ENCODE results near the gene RAC2. TPM values are rescaled to one million over a fixed set of nuclear protein-coding genes. Genes with fewer than 3 reads are reported as not detected.
"Not testable (repeated sequence)": the region's sequence is repeated elsewhere in the genome, so short reads cannot be mapped to it uniquely, and the experiment has no call there.

The RAC2 gene
- total and polyA plus RNA-seq, 7 donors = 0.90 to 5.0 (median 2.3) TPM

- Histone ChIP-seq H3K36me3 (ENCODE audit: insufficient read depth in 1 of 2, low read depth in 1 of 2) (no peaks in the 10 kb centered on the region), H3K4me3 (no peak overlapping the region), H3K27me3 (ENCODE audit: insufficient read depth in 3 of 3, low read length in 2 of 3) (no peaks in the 10 kb centered on the region), H3K9me3 (no peaks in the 10 kb centered on the region), H3K27ac (no peak overlapping the region), H3K4me1 (peaks cover 10% of the 10 kb centered on the region)
- 86 to 95% (median 94%) methylated on average over 5 of the region's 5 CpGs for WGBS, 3 donors
- TF ChIP-seq CTCF (IDR thresholded peaks at IDR 0.05) = no peak
- ATAC-seq = no peak
- peak in 1 of 2 donors; percentile 19 for DNase-seq
- intact Hi-C loops (cut with DNase I) = loop anchor here (5.0 kb wide), 2 partner anchors 125 to 425 kb away; partner anchors contain the start of gene IFT27 (in 1 of the 2)
Observed at GRCh38 chr22:37202001-37202555, 42.0 kb downstream of the RAC2 start.

DNA sequence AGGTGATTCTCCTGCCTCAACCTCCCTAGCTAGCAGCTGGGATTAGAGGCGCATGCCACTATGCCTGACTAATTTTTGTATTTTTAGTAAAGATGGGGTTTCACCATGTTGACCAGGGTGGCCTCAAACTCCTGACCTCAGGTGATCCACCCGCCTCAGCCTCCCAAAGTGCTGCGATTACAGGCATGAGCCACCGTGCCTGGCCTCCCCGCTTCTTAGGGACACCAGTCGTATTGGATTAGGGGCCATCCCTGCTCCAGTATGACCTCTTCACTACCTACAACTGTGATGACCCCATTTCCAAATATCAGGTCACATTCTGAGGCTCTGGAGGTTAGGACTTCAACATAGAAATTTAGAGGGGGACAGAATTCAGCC lies 42.6 kb downstream of the RAC2 start:
- H3K9me3 ChIP-seq; H3K27me3 ChIP-seq (ENCODE audit: insufficient read depth in 3 of 3, low read length in 2 of 3); H3K4me3 ChIP-seq; ATAC-seq; H3K27ac ChIP-seq; H3K36me3 ChIP-seq (ENCODE audit: insufficient read depth in 1 of 2, low read depth in 1 of 2): not testable (repeated sequence)
- peaks cover 17% of the 10 kb centered on the region for H3K4me1 ChIP-seq
- DNase-seq = peak in 1 of 2 donors; percentile 35
- WGBS, 3 donors = 95% methylated on average over 6 of the region's 6 CpGs
- intact Hi-C loops (cut with DNase I) = loop anchor here (5.0 kb wide), 2 partner anchors 124 to 424 kb away; partner anchors contain the start of gene IFT27 (in 1 of the 2)

DNA sequence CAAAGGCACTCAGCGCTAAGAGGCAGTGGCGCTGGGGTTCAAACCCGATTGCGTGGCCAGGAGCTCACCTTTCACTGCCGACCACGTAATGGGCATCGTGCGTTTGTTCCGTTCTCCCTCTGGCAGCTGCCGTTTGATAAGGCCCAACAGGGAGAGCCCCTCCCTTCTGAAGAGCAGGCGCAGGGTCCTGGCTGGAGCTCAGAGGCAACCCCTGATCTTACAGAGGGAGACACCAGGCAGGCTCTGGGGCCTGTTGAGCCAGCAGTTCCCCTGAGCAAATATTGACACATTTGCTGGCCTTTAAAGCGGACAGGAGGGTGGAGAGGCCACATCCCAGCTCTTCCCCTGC lies 44.3 kb downstream of the RAC2 start:
- intact Hi-C loops (cut with DNase I) = loop anchor here (2.0 to 5.0 kb wide), 4 partner anchors 31 to 422 kb away; partner anchors contain the start of gene IFT27 (in 1 of the 2)
- peak overlapping the region; percentile 86 for H3K4me3 ChIP-seq
- DNase-seq (no peak), ATAC-seq (no peak)
- peak; percentile 1 for TF ChIP-seq CTCF (IDR thresholded peaks at IDR 0.05)
- 13 to 19% (median 14%) methylated on average over 12 of the region's 12 CpGs for WGBS, 3 donors
- no peaks in the 10 kb centered on the region for H3K9me3 ChIP-seq
- no peaks in the 10 kb centered on the region for H3K27me3 ChIP-seq (ENCODE audit: insufficient read depth in 3 of 3, low read length in 2 of 3)
- peaks cover 27% of the 10 kb centered on the region for H3K4me1 ChIP-seq
- peak overlapping the region; percentile 98 for H3K27ac ChIP-seq
- no peaks in the 10 kb centered on the region for H3K36me3 ChIP-seq (ENCODE audit: insufficient read depth in 1 of 2, low read depth in 1 of 2)

DNA sequence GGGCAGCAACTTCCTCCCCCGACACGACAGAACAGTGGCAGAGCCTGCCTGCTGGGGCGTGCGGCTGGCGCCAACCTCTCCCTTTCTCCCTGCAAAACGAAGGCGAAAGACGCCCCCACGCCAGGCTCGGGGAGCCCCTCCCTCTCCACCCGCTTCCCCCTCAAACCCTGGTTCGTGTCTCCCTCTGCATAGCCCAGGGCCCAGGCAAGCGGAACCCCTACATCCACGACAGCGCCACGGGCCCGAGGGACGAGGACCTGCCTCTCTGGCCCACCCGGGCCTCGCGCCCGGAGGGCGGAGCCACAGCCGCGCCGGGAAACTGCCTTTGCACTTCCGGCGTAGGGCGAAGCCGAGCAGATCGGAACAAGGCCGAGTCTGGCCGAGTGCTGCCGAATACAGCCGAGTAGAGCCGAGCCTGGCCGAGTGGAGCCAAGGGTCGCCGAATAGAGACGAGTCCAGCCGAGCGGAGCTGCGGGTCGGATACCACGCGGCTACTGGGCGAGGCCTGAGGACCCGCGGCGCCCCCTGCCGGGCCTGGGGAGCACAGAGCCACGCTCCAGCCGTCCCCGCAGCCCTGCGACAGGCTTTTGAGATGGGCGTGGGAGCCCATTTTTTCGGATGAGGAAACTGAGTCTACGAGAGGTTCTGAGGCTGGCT lies 44.8 kb downstream of the RAC2 start:
- intact Hi-C loops (cut with DNase I) = loop anchor here (2.0 kb wide), 2 partner anchors 30 to 122 kb away; no protein-coding TSS in a partner anchor
- peak overlapping the region; percentile 86 for H3K4me3 ChIP-seq
- TF ChIP-seq CTCF (IDR thresholded peaks at IDR 0.05) = peak; percentile 94
- peak; percentile 84 to 89 (median 87) for ATAC-seq
- no peaks in the 10 kb centered on the region for H3K27me3 ChIP-seq (ENCODE audit: insufficient read depth in 3 of 3, low read length in 2 of 3)
- peaks cover 27% of the 10 kb centered on the region for H3K4me1 ChIP-seq
- H3K9me3 ChIP-seq = no peaks in the 10 kb centered on the region
- no peaks in the 10 kb centered on the region for H3K36me3 ChIP-seq (ENCODE audit: insufficient read depth in 1 of 2, low read depth in 1 of 2)
- 0 to 1% (median 1%) methylated on average over 53 to 58 of the region's 58 CpGs for WGBS, 3 donors
- DNase-seq = peak; percentile 98 to 99
- peak overlapping the region; percentile 98 for H3K27ac ChIP-seq

- Histone ChIP-seq H3K36me3 (ENCODE audit: insufficient read depth in 1 of 2, low read depth in 1 of 2) (no peaks in the 10 kb centered on the region), H3K9me3 (no peaks in the 10 kb centered on the region), H3K27ac (peak overlapping the region; percentile 98), H3K4me3 (peak overlapping the region; percentile 86), H3K27me3 (ENCODE audit: insufficient read depth in 3 of 3, low read length in 2 of 3) (no peaks in the 10 kb centered on the region), H3K4me1 (peaks cover 29% of the 10 kb centered on the region)
- ATAC-seq (peak; percentile 65 to 80 (median 69)), DNase-seq (peak; percentile 90 to 93)
- WGBS, 3 donors = 1 to 4% (median 3%) methylated on average over 43 to 51 of the region's 51 CpGs
- peak; percentile 93 for TF ChIP-seq CTCF (IDR thresholded peaks at IDR 0.05)
- intact Hi-C loops (cut with DNase I) = loop anchor here (1.0 to 2.0 kb wide), 3 partner anchors 30 to 122 kb away; no protein-coding TSS in a partner anchor
Observed at GRCh38 chr22:37198258-37199102, 45.6 kb downstream of the RAC2 start.
